ENCODE results near the gene VAPB.

VAPB gene

DNA sequence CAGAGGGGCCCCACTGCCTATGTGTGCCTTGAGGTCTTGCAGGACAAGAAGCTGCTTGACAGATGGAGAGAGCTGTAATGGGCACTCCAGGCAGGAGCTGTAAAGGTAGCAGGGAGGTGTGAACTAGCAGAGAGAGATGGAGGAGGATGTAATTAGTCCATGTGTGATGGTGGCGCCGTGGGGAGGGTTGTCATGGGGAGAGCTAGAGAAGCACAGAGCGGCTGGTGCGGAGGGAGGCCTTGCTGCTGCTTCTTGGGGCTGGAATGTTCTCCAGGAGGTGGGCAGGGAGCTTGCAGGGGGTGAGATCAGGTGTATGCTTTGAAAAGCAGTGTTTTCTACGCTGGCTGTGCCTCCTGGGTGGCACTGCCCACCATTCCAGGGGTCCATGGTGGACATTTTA lies 94.0 kb downstream of the VAPB start:
- no peak for DNase-seq (ENCODE audit: low spot score)

DNA sequence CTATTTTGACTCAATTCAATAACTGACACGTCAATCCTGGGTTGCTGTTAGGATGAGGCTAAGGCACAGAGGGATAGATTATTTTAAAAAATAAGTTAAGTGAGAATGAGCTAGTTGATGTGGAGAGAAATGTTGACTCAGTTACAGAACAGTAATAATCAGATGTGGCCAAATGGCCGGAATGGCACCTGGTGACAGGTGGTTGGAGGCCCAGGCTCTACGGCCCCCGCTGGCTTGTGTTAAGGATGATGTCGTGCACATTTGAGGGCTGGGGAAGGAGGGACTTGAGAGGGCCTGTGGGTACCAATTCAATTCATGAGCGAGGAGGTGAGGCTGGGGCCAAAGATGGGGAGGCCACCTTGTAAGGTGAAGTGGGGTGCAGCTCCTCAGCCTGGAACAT lies 94.4 kb downstream of the VAPB start:
- DNase-seq (ENCODE audit: low spot score) = no peak

DNA sequence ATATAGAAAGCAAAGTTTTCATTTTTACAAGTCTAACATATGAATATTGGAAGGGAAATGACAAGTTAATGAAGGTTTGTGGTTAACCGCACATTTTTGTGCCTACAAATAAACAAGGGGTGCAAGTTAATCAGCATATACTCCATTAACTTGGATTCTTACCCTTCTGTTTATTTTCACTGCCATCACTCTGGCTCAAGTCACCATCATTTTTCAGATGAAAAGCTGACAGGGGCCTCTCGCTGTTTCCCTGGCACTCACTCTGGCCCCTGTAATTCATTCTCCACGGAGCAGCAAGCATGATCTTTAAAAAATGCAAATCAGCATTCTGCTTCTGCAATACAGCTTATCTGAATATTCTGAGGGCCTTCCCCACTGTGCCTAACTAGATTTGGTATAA lies 96.4 kb downstream of the VAPB start:
- no peak for DNase-seq (ENCODE audit: low spot score)

DNA sequence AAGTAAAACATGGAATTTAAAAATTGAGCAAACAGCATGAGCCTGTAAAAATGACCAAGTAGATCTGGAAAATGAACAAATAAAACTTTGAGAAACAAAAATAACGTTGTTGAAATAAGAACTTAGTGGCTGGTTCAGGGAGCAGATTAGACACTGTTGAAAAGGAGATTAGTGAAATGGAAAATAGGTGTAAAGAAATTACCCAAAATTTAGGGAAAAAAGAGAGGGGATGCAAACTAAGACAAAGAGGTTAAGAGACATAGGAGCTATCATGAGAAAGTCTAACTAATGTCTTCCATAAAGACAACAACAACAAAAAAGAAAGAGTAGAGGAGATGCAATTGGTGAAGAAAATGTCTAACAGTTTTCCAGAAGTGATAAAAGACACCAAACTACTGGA lies 97.2 kb downstream of the VAPB start:
- DNase-seq (ENCODE audit: low spot score) = no peak

DNA sequence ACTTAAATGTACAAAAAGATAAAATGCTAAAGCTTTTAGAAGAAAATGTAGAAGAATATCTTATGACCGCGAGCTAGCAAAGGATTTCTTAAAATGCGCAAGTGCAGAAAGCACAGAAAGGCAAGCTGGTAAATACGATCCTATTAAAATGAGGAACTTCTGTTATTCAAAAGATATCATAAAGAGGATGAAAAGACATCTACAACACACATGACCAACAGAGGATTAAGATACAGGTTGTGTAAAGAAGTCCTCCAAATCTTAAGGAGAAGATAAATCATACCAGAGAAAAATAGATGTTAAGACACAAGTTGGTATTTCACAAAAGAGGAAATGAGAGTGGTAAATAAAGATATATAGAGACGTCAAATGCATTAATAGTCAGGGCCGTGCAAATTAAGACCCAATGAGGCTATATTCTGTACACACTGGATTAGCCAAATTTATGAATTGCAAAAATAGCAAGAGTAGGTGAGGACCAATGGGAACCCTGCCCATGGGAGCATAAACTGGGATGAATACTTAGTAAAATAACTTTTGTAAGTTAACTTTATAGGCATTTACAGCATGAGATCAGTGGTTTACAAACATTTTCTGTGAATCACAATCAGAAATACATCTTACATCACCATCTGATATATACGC lies 103.2 kb downstream of the VAPB start:
- no peak for DNase-seq (ENCODE audit: low spot score)

DNA sequence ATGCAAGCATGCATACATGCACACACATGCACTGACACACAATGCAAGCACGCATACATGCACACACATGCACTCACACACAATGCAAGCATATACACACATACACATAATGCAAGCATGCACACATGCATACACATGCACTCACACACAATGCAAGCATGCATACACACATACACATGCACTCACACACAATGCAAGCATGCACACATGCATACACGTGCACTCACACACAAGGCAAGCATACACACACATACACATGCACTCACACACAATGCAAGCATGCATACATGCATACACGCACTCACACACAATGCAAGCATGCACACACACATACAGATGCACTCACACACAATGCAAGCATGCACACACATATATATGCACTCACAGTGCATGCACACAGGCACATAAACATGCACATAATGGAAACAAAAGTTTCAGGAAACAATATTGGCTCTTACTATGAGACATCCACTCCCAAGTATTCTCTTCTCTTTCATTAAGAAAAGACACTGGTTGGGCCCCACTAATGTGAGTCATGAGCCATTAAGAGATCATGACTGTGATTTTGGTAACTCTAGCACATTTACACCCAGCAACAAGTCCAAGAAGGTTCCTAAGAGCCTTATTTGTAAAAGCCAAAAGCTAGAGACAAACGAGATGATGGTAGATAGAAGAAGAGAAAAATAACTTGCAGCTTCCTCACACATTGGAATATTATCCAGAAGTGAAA lies 103.9 kb downstream of the VAPB start:
- DNase-seq (ENCODE audit: low spot score) = no peak

DNA sequence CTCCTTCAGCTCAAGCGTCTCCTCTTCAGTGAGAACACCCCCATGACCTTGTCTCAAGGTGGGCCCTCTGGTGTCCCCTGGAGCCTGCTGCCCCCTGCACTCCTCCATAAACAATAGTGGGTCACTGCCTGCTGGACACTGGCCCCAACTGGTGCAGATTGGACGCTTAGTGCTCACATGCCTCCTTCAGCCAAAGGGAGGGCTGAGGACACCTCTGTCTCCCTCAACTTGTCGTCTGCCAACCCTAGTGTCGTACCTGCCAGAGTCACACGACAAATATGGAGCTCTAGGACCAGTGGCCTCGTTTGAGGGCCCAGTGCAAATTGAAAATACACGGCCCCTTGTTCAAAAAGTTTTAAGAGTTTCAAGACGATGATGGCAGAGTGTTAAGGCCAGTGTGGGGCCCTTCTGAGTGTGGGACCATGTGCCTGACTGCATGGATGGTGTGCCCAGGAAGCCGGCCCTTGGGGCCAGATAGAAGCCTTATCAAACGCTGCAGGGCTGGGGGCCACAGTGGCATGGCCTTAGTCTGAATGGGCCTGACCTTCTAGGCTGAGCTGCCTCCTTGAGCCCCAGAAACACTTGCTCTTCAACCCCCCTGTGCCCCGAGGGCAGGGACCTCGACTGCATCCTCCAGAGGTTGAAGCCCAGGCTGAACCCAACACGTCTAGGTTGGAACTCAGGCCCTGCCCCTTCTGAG lies 106.0 kb downstream of the VAPB start:
- no peak for DNase-seq (ENCODE audit: low spot score)

DNA sequence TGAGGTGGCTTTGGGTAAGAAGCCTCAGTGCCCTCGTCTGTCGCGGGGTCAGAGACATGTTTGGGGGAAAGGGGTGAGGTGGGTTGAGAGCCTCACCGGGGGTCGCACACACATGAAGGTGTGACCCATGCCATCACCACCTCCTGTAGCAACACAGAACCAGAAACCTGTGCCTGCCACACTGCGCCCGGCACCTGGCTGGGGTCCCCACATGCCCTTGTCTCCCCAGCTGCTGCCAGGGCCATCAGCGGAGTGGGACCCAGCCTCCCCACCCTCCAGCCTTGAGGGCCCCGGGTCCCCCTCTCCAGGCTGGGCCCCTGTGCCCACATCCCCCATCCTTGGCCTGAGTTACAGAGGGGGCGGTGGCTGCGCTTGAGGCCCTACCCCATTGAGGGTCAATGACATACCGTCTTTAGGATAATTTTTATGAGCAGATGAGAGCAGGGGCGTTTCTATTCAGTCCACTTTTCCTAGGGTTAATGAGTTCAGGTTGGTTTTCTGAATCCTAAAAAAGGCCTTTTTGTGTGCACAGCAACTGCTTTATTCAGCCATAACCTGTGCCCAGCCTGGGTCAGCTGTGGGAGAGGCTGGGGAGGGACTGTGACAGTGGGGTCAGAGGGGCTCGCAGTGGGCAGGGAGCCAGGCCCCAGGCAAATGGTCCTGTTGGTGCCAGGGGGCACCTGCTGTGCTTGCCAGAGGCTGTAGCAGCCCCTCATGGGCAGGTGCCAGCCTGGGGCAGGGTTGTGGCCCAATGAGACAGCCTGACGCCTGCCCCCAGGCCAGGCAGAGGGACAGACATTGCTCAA lies 106.8 kb downstream of the VAPB start:
- DNase-seq (ENCODE audit: low spot score) = no peak

DNA sequence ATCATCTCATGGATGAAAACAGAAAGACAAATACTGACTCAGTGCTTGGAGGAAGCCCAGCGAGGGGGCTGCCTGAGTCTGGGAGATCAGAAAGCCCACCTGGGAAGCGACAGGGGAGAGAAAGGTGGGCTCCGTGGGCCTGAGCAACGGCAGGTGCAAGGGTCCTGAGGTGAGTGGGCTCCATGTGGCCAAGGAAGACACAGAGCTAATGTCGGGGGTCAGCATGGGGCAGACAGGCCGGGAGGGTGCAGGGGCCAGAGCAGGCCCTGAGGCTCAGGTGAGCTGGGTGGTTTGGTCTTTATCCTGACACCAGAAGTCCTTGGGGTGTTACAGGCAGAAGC lies 107.4 kb downstream of the VAPB start:
- DNase-seq (ENCODE audit: low spot score) = no peak

DNA sequence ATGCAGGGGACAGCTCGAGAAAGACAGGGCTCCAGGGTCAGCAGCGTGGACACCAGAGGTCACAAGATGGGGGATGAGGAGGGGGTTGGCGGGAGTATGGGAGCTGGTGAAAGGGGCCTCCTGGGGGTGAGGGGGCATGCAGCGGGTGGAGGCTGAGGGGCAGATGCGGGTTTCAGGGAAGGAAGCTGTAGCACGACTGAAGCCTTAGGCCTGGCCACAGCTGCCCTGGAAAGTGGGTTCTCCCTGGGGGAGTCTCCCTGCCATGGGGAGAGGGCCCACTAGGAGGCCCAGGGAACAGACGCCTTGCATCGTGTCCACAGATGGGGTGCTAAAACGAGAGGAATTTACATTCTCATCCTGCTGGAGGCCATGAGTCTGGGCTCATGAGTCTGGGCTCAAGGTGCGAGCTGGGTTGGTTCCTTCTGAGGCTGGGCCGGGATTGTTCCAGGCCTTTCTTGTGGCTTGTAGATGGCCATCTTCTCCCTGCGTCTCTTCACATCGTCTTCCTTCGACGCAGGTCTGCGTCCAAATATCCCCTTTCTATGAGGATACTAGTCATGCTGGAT lies 108.1 kb downstream of the VAPB start:
- no peak for DNase-seq (ENCODE audit: low spot score)

DNA sequence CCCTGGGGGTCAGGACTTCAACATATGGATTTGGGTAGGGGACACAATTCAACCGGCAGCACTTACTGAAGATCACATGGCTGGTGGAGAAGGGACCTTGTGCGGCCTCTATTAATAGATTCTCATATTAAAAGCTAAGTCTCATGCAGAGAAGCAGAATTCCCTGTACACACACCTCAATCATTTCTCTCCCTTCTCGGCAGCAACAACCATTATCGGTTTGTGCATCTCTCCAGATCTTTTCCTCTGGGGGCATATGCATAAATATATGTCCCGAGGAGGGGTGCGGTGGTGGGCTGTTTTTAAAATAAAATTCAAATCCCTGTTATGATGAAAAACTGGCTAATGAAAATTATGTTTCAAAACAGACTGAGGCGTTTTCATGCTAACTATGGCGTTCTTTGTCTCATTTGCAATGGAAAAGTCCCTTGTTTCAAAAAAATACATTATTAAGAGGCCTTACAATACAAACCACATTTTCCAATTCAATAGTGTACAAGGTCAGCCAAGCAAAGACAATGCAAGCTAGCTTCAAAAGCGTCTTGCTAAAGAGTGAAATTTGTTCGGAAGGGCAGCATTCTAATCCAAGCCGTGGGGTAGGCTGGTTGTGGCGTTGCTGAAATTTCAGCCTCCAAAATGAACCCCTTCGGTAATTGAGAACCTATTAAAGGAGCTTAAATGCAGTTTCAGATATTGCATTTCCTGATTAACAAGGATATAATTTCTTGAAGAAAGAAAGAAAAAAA lies 108.9 kb downstream of the VAPB start:
- no peak for DNase-seq (ENCODE audit: low spot score)

DNA sequence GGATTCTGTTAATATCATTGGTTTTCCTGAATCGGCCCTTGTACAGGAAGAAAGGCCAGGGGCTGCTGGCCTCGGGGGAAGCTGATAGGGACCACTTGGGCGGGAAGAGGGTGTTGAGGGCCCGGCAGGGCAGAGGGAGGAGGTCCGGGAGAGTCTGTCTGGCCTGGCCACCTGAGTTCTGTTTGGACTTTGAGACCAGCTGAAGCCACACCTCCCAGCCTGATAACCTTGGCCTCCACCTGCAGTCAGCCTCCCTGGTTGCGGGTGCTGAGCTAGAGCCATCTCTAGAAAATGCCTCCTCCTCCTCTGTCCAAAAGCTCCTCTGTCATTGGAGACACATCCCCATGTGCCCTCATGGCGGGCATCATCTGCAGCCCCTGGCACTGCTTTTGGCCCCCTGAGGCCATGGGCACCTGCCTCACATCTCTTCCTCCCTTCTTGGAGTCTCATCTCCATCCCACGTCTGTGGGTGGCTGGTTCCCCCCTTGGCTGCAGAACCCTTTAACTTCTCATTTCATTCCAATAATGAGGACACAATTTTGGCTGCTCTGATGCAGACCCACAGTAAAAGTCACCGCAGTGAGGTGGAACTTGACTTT lies 109.5 kb downstream of the VAPB start:
- no peak for DNase-seq (ENCODE audit: low spot score)

DNA sequence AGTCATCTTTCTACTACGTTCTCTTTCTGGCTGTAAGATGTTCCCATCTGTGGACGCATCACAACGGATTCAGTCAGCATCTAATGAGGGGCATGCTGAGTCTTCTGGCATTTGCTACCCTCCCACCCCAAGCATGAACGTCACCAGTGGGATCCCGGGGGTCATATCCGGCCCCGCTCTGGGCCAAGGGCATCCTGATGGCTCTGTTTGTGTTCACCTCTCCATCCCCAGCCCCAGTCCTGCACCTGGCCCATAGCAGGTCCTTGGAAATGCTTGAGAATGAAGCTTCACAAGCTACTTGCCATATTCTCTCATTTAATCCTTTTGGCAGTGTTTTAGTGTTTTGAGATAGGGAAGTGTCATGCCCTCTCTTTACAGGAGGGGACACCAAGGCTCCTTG lies 111.2 kb downstream of the VAPB start:
- no peak for DNase-seq (ENCODE audit: low spot score)

Data from D341Med (cell line).